HCT116 (cell line): Measurements from ENCODE around the gene SGIP1. TPM values are rescaled to one million over a fixed set of nuclear protein-coding genes. Genes with fewer than 3 reads are reported as not detected.

ENCODE experiments used
- ATAC-seq: fragments of 200-7000 bp; cut with Tn5 transposase; 2 replicates; pipeline ENCODE4 v1.9.1; 2020; ENCODE audit warnings: mild to moderate bottlenecking, moderate library complexity
- BruUV-seq: library from RNA; stranded (reverse); fragments of 400-500 nt; replicated peaks from 2 replicates; lab custom pipeline; 2021; lab: Mats Ljungman, UMichigan
- CTCF ChIA-PET: fragments of 300-600 bp; sonication (Branson Sonifier 250); formaldehyde crosslinking; loops from one replicate; lab custom pipeline; 2021; ENCODE audit warnings: antibody characterized with exemption; lab: Charles Lee
- POLR2A ChIA-PET: fragments of 300-600, 350-600 bp; sonication (Branson Sonifier 250); formaldehyde crosslinking; loops from one replicate; lab custom pipeline; 2021; ENCODE audit warnings: antibody characterized with exemption; lab: Charles Lee
- RAD21 ChIA-PET, 2 experiments: fragments of 300-600 bp; sonication (Branson Sonifier 250); formaldehyde crosslinking; loops; one replicate each; lab custom pipeline; 2023; ENCODE audit warnings: low total read pairs in 2 of 2; ENCODE audit not compliant: uncharacterized antibody in 2 of 2, unreplicated experiment in 2 of 2, low non-redundant PET in 1 of 2; lab: Charles Lee
- DNase-seq: peaks from one replicate; pipeline ENCODE4 v3.0.0-alpha.2; 2010; ENCODE audit warnings: low read depth, low spot score
- H2AFZ ChIP-seq: fragments of 200-600 bp; shearing (Covaris generic), sonication (generic); 2 replicates; pipeline ENCODE4 v1.6.1; 2017; ENCODE audit warnings: low read depth, mixed run types, mixed read lengths, antibody characterized with exemption, low read length; ENCODE audit not compliant: poor library complexity, severe bottlenecking
- H3K27ac ChIP-seq: 2 replicates; pipeline ENCODE4 v1.5.1; 2012; ENCODE audit warnings: low read depth, low read length
- H3K27me3 ChIP-seq: fragments of 200-600 bp; sonication (generic); 2 replicates; pipeline ENCODE4 v1.6.1; 2016; ENCODE audit warnings: mixed run types, low read length, mixed read lengths; ENCODE audit not compliant: insufficient read depth
- H3K36me3 ChIP-seq, 2 experiments: fragments of 200-500 bp in 1 of 2; fragments of 200-600 bp in 1 of 2; sonication (Bioruptor generic) in 1 of 2; sonication (generic) in 1 of 2; 2 replicates each; pipeline versions ENCODE4 v1.5.1 to v1.6.1; 2014 to 2016; ENCODE audit warnings: low read length in 2 of 2, inconsistent platforms in 1 of 2, mixed read lengths in 1 of 2, mixed run types in 1 of 2; ENCODE audit not compliant: insufficient read depth in 2 of 2, control insufficient read depth in 1 of 2
- H3K4me1 ChIP-seq, 2 experiments: fragments of 200-600 bp in 1 of 2; sonication (generic) in 1 of 2; 2 replicates each; pipeline versions ENCODE4 v1.5.1 to v1.6.1; 2012 to 2017; ENCODE audit warnings: low read length in 2 of 2, inconsistent platforms in 1 of 2, mild to moderate bottlenecking in 1 of 2, mixed read lengths in 1 of 2, mixed run types in 1 of 2, moderate library complexity in 1 of 2; ENCODE audit not compliant: insufficient read depth in 2 of 2, control insufficient read depth in 1 of 2
- H3K4me2 ChIP-seq: fragments of 200-600 bp; sonication (generic); 2 replicates; pipeline ENCODE4 v1.6.1; 2017; ENCODE audit warnings: mixed run types, low read length, mixed read lengths
- H3K4me3 ChIP-seq, 2 experiments: fragments of 200-600 bp in 1 of 2; sonication (generic) in 1 of 2; replicated peaks in 1 of 2; 2 replicates each; pipeline ENCODE4 v1.5.1; 2011 to 2016; ENCODE audit warnings: low read length in 2 of 2, control low read depth in 1 of 2, low read depth in 1 of 2, mild to moderate bottlenecking in 1 of 2, mixed read lengths in 1 of 2, mixed run types in 1 of 2
- H3K79me2 ChIP-seq: fragments of 200-600 bp; sonication (generic); 2 replicates; pipeline ENCODE4 v1.6.1; 2017; ENCODE audit warnings: mild to moderate bottlenecking, mixed run types, low read length, moderate library complexity, mixed read lengths; ENCODE audit not compliant: insufficient read depth
- H3K9ac ChIP-seq: fragments of 200-600 bp; sonication (generic); 2 replicates; pipeline ENCODE4 v1.6.1; 2016; ENCODE audit warnings: low read length, mixed read lengths
- H3K9me2 ChIP-seq: fragments of 200-600 bp; sonication (generic), shearing (Covaris generic); 2 replicates; pipeline ENCODE4 v1.6.1; 2017; ENCODE audit warnings: mixed run types, mild to moderate bottlenecking, moderate library complexity; ENCODE audit not compliant: insufficient read depth
- H3K9me3 ChIP-seq, 2 experiments: fragments of 200-500 bp in 1 of 2; fragments of 200-600 bp in 1 of 2; sonication (Bioruptor generic) in 1 of 2; sonication (generic) in 1 of 2; 2 replicates each; pipeline ENCODE4 v1.6.1; 2014 to 2017; ENCODE audit warnings: low read length in 2 of 2, mixed read lengths in 2 of 2, inconsistent platforms in 1 of 2, low read depth in 1 of 2, mild to moderate bottlenecking in 1 of 2, mixed run types in 1 of 2, moderate library complexity in 1 of 2; ENCODE audit not compliant: control insufficient read depth in 1 of 2, insufficient read depth in 1 of 2
- H4K20me1 ChIP-seq: fragments of 200-600 bp; sonication (generic), shearing (Covaris generic); 2 replicates; pipeline ENCODE4 v1.6.1; 2017; ENCODE audit warnings: mixed run types, mild to moderate bottlenecking, moderate library complexity; ENCODE audit not compliant: insufficient read depth
- CTCF ChIP-seq, 3 experiments: fragments of 200-600 bp in 1 of 3; sonication (generic) in 1 of 3; IDR thresholded peaks in 2 of 3; conservative IDR thresholded peaks in 1 of 3; 2 replicates each; pipeline ENCODE4 v1.5.1; 2012 to 2017; ENCODE audit warnings: low read depth in 2 of 3, low read length in 2 of 3, antibody characterized with exemption in 1 of 3, borderline replicate concordance in 1 of 3, control low read depth in 1 of 3, mild to moderate bottlenecking in 1 of 3, mixed read lengths in 1 of 3, mixed run types in 1 of 3, moderate library complexity in 1 of 3; ENCODE audit not compliant: insufficient read depth in 1 of 3
- ELF1 ChIP-seq: IDR thresholded peaks from 2 replicates; pipeline ENCODE4 v1.6.1; 2012; ENCODE audit warnings: low read depth, borderline replicate concordance
- RAD21 ChIP-seq: IDR thresholded peaks from 2 replicates; pipeline ENCODE4 v1.6.1; 2012; ENCODE audit warnings: low read depth, mild to moderate bottlenecking
- SIN3A ChIP-seq: IDR thresholded peaks from 2 replicates; pipeline ENCODE4 v1.6.1; 2012; ENCODE audit warnings: low read depth
- SRF ChIP-seq: IDR thresholded peaks from 2 replicates; pipeline ENCODE4 v1.6.1; 2012; ENCODE audit warnings: low read depth
- YY1 ChIP-seq: IDR thresholded peaks from 2 replicates; pipeline ENCODE4 v1.6.1; 2011; ENCODE audit warnings: low read length, low read depth, moderate library complexity, mild to moderate bottlenecking; ENCODE audit not compliant: insufficient replicate concordance; ENCODE audit errors: extremely low read depth
- intact Hi-C: fragments of 100-400 bp; cut with micrococcal nuclease; formaldehyde crosslinking; loops from 2 replicates; pipeline ENCODE4 v1.10.0; 2022
- total RNA-seq: library from RNA; stranded (reverse); gene quantifications from one replicate; pipeline ENCODE4 v1.2.1, GENCODE V29; 2021; ENCODE audit not compliant: unreplicated experiment
- TF ChIP-seq, protein P1 (sequence below): IDR thresholded peaks from 2 replicates; pipeline ENCODE4 v1.6.1; 2012

The SGIP1 gene
- total RNA-seq, 1 experiment from 2014 or later = 0.15 TPM

GRCh38 chr1:66606362-66607065, 72.6 kb downstream of the SGIP1 start:
- H3K4me3 ChIP-seq = no peak overlapping the region
- no peak overlapping the region for H3K9ac ChIP-seq
- intact Hi-C loops = no loop called here
- no TSS peak for BruUV-seq
- ChIA-PET CTCF (interaction anchor here (0.9 kb wide), 1 partner anchor 104 kb away, joined by 3 read pairs; no protein-coding TSS in a partner anchor), RAD21 (no interaction called here), POLR2A (no interaction called here)
- H3K27ac ChIP-seq = no peak overlapping the region
- H3K9me2 ChIP-seq = no peaks in the 10 kb centered on the region; the same call in 1 of the 2 replicates
- ATAC-seq (no peak), DNase-seq (no peak)
- no peaks in the 10 kb centered on the region for H3K79me2 ChIP-seq
- H2AFZ ChIP-seq = no peak overlapping the region
- TF ChIP-seq, protein P1, sequence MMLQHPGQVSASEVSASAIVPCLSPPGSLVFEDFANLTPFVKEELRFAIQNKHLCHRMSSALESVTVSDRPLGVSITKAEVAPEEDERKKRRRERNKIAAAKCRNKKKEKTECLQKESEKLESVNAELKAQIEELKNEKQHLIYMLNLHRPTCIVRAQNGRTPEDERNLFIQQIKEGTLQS = no peak
- TF ChIP-seq SIN3A (no peak), YY1 (no peak), ELF1 (no peak)
- TF ChIP-seq, all 23 proteins: peak for 0
- Histone ChIP-seq H3K4me1 (no peaks in the 10 kb centered on the region), H3K4me2 (no peak overlapping the region), H3K36me3 (no peaks in the 10 kb centered on the region), H3K27me3 (no peaks in the 10 kb centered on the region), H4K20me1 (no peaks in the 10 kb centered on the region), H3K9me3 (no peaks in the 10 kb centered on the region)

DNA sequence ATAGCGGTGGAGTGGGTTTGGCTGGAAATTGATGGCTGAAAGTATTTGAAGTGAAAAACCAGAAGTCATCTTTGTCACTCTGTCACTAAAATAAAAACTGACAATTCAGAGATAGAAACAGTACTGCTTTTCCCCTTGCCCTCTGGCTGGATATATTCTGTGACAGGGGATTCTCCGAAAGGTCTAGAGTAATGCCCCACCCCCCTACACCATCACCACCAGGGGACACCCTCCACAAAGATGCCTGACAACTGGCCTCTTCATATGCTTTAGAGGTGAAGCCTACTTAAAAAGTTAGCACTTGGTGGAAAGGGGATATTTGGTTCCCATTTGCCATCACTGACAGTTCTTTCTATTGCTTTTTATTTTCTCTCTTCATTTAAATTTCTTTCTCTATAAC, 73.5 kb downstream of the SGIP1 start:
- RAD21 ChIA-PET = no interaction called here
- ATAC-seq = peak; percentile 58; the same call in 1 of the 2 replicates
- intact Hi-C loops = no loop called here

More for the DNA sequence above, 73.5 kb downstream of the SGIP1 start:
- no peaks in the 10 kb centered on the region for H3K36me3 ChIP-seq
- no peak overlapping the region for H3K4me2 ChIP-seq
- no peak overlapping the region for H2AFZ ChIP-seq
- no peak for DNase-seq
- H3K4me1 ChIP-seq = no peaks in the 10 kb centered on the region
- no peaks in the 10 kb centered on the region for H3K79me2 ChIP-seq
- TF ChIP-seq RAD21 (peak; percentile 38; the same call in 1 of the 2 replicates), CTCF (IDR thresholded peaks at IDR 0.05 in 2 of 3, conservative IDR thresholded peaks at IDR 0.05 in 1 of 3; ENCODE audit: borderline replicate concordance in 1 of 3, insufficient read depth in 1 of 3, low read depth in 2 of 3, low read length in 2 of 3) (peak; percentile 11 to 33 (median 27); a peak in 3 of 6 replicates), SRF (no peak)
- TF ChIP-seq, all 23 proteins: peak for 2
- CTCF ChIA-PET = no interaction called here
- no peak overlapping the region for H3K4me3 ChIP-seq
- no TSS peak for BruUV-seq
- H3K27ac ChIP-seq = no peak overlapping the region
- H3K27me3 ChIP-seq = no peaks in the 10 kb centered on the region
- no peaks in the 10 kb centered on the region; the same call in 1 of the 2 replicates for H3K9me2 ChIP-seq
- POLR2A ChIA-PET = no interaction called here
- H3K9ac ChIP-seq = no peak overlapping the region
- no peaks in the 10 kb centered on the region for H4K20me1 ChIP-seq
- H3K9me3 ChIP-seq = no peaks in the 10 kb centered on the region
